ENCODE data around the gene LIN52. TPM values are rescaled to one million over a fixed set of nuclear protein-coding genes. Genes with fewer than 3 reads are reported as not detected.

The LIN52 gene
- total RNA-seq, 1 experiment from 2014 or later, result 9.5 TPM

DNA sequence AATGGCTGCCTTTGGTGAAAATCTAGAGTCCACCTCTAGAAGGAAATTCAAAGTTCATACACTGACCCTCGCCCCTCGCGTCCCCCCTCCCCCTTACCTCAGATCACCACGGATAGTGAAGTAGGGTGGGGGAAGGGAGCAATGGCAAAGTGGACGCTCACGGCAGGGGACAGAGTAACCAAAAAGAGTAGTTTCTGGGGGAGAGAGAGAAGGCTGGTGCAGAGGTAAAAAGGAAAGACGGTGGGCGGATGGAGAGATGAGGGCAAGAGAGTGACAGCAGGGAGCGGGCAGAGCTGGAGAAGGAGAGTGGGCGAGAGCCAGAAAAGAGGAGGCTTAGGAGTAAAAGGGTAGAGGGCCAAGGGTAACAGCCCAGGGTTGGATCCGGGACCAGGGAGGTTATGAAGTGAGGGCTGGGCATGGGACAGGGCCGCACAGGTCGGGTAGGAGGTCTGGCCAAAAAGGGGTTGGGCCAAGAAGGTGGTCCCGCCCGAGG is 926 bp upstream of the LIN52 start:
- Mint-ChIP-seq H3K27ac (ENCODE audit: low read depth, unreplicated experiment) (peak overlapping the region; percentile 99), H3K36me3 (ENCODE audit: insufficient read depth, unreplicated experiment) (peaks cover 6% of the 10 kb centered on the region), H3K9me3 (ENCODE audit: unreplicated experiment) (no peaks in the 10 kb centered on the region), H3K27me3 (ENCODE audit: insufficient read depth, unreplicated experiment) (no peaks in the 10 kb centered on the region), H3K4me3 (ENCODE audit: unreplicated experiment) (peak overlapping the region; percentile 93), H3K4me1 (ENCODE audit: insufficient read depth, unreplicated experiment) (peaks cover 14% of the 10 kb centered on the region)
- intact Hi-C loops (cut with micrococcal nuclease), result loop anchor here (1.0 kb wide), 1 partner anchor 66 kb away; no protein-coding TSS in a partner anchor
- ChIA-PET CTCF (interaction anchor here (0.6 to 1.2 kb wide), 6 partner anchors 11 to 160 kb away, joined by 3 read pairs; no protein-coding TSS in a partner anchor), POLR2A (interaction anchor here (0.6 to 4.1 kb wide), 14 partner anchors 9 to 298 kb away, joined by 3 to 33 read pairs (median 4); partner anchors contain the start of genes BBOF1, ENTPD5 and ZNF410)
- no peak for DNase-seq (ENCODE audit: unreplicated experiment)
- BruUV-seq (replicated peaks), result no TSS peak
- TF ChIP-seq, protein P1, sequence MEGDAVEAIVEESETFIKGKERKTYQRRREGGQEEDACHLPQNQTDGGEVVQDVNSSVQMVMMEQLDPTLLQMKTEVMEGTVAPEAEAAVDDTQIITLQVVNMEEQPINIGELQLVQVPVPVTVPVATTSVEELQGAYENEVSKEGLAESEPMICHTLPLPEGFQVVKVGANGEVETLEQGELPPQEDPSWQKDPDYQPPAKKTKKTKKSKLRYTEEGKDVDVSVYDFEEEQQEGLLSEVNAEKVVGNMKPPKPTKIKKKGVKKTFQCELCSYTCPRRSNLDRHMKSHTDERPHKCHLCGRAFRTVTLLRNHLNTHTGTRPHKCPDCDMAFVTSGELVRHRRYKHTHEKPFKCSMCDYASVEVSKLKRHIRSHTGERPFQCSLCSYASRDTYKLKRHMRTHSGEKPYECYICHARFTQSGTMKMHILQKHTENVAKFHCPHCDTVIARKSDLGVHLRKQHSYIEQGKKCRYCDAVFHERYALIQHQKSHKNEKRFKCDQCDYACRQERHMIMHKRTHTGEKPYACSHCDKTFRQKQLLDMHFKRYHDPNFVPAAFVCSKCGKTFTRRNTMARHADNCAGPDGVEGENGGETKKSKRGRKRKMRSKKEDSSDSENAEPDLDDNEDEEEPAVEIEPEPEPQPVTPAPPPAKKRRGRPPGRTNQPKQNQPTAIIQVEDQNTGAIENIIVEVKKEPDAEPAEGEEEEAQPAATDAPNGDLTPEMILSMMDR (IDR thresholded peaks at IDR 0.05; ENCODE audit: unreplicated experiment), result no peak

DNA sequence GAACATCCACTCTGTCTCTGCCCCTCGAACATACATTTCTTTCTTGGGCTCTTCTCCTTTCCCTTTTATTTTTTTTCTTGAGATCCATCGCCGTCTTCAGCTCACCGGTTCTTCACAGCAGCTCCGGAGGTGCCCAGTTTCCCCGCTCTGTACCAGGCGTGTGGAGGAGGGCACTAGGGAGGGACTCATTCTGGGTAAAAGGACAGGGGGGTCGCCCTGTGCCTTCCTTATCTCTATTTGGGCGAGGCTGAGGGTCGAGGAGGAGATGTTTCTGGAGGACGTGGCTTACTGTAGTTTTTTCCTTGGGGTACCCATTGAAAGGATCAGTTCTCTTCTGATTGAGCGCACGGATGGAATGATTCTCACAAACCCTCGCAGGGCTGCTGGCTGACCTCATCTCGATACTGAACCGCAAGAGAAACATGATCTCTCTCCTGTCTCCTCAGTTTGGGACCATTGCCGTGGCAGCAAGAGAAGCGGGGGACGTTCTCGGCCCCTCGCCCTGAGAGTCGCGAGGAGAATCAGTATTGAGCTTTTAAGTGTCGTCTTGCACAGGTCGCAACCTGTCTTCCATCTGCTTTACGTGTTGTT is 386 bp downstream of the LIN52 start:
- no peaks in the 10 kb centered on the region for H3K27me3 Mint-ChIP-seq (ENCODE audit: insufficient read depth, unreplicated experiment)
- no peaks in the 10 kb centered on the region for H3K9me3 Mint-ChIP-seq (ENCODE audit: unreplicated experiment)
- ChIA-PET POLR2A (interaction anchor here (0.5 to 4.1 kb wide), 12 partner anchors 10 to 1575 kb away, joined by 3 to 33 read pairs (median 4); partner anchors contain the start of genes BBOF1 and ENTPD5), CTCF (no interaction called here)
- H3K27ac Mint-ChIP-seq (ENCODE audit: low read depth, unreplicated experiment), result peak overlapping the region; percentile 99
- TSS peak; percentile 57 for BruUV-seq (replicated peaks)
- peaks cover 6% of the 10 kb centered on the region for H3K36me3 Mint-ChIP-seq (ENCODE audit: insufficient read depth, unreplicated experiment)
- peak; percentile 31 for DNase-seq (ENCODE audit: unreplicated experiment)
- H3K4me3 Mint-ChIP-seq (ENCODE audit: unreplicated experiment), result peak overlapping the region; percentile 93
- intact Hi-C loops (cut with micrococcal nuclease), result no loop called here
- H3K4me1 Mint-ChIP-seq (ENCODE audit: insufficient read depth, unreplicated experiment), result peaks cover 14% of the 10 kb centered on the region
- TF ChIP-seq, protein P1 (IDR thresholded peaks at IDR 0.05; ENCODE audit: unreplicated experiment), result no peak

DNA sequence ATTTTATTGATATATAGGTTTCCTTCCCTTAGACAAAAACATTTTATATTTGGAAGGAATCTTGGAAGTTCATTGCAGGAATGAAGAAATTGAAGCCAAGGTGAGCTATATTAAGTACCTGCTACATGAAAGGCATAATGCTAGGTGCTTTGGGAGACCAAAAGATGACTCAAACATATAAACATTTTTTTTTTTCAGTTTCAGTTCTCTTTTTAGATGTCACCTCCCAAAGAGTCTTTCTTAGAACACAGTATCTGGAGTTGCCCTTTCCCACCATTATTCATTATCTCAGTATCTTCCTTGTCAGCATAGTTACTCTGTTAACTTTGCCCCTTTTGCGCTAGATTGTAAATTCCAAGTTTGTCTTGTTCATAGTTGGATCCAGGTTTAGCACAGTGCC is 1.1 kb downstream of the LIN52 start:
- H3K27ac Mint-ChIP-seq (ENCODE audit: low read depth, unreplicated experiment), result no peak overlapping the region
- CTCF ChIA-PET, result interaction anchor here (0.8 kb wide), 1 partner anchor 67 kb away, joined by 3 read pairs; the partner anchor contains the start of genes BBOF1 and ENTPD5
- no peak for DNase-seq (ENCODE audit: unreplicated experiment)
- no peaks in the 10 kb centered on the region for H3K27me3 Mint-ChIP-seq (ENCODE audit: insufficient read depth, unreplicated experiment)
- no peaks in the 10 kb centered on the region for H3K9me3 Mint-ChIP-seq (ENCODE audit: unreplicated experiment)
- POLR2A ChIA-PET, result interaction anchor here (0.9 to 4.1 kb wide), 4 partner anchors 9 to 67 kb away, joined by 3 to 22 read pairs (median 8); partner anchors contain the start of genes BBOF1 and ENTPD5
- no TSS peak for BruUV-seq (replicated peaks)
- TF ChIP-seq, protein P1 (IDR thresholded peaks at IDR 0.05; ENCODE audit: unreplicated experiment), result no peak
- H3K4me1 Mint-ChIP-seq (ENCODE audit: insufficient read depth, unreplicated experiment), result peaks cover 14% of the 10 kb centered on the region
- peak overlapping the region; percentile 93 for H3K4me3 Mint-ChIP-seq (ENCODE audit: unreplicated experiment)
- peaks cover 7% of the 10 kb centered on the region for H3K36me3 Mint-ChIP-seq (ENCODE audit: insufficient read depth, unreplicated experiment)
- intact Hi-C loops (cut with micrococcal nuclease), result no loop called here

DNA sequence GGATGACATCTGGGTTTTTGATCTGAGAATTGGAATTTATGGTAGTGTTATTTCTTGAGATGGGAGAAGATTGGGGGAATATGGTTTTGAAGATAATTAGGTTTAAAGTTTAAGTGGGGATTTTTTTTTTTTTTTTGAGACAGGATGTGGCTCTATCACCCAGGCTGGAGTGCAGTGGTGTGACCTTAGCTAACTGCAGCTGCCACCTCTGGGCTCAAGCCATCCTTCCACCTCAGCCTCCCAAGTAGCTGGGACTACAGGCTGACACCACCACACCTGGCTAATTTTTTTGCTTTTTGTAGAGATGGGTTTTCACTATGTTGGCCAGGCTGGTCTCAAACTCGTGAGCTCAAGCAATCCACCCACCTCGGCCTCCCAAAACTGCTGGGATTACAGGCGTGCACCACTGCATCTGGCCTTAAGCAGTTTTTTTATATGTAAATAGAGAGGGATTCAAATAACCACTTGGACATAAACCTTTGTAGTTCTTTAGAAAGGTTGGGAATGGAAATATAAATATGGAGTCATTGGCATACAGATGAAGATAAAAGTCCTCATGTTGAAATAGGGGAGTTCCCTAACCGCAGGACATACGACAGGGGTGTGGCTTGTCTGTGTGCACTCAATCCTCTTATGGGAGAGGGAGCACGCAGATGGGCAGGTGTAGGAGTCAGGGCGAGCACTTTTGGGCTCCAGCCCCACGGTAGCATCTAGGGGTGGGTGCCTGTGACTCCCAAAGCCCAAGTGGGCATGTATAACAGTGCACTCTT is 4.7 kb downstream of the LIN52 start:
- Mint-ChIP-seq H3K4me3 (ENCODE audit: unreplicated experiment) (no peak overlapping the region), H3K36me3 (ENCODE audit: insufficient read depth, unreplicated experiment) (peaks cover 27% of the 10 kb centered on the region), H3K4me1 (ENCODE audit: insufficient read depth, unreplicated experiment) (peaks cover 8% of the 10 kb centered on the region), H3K9me3 (ENCODE audit: unreplicated experiment) (no peaks in the 10 kb centered on the region), H3K27me3 (ENCODE audit: insufficient read depth, unreplicated experiment) (no peaks in the 10 kb centered on the region), H3K27ac (ENCODE audit: low read depth, unreplicated experiment) (no peak overlapping the region)
- DNase-seq (ENCODE audit: unreplicated experiment), result no peak
- intact Hi-C loops (cut with micrococcal nuclease), result no loop called here
- ChIA-PET CTCF (interaction anchor here (0.6 to 1.0 kb wide), 2 partner anchors 103 to 599 kb away, joined by 3 to 4 read pairs; no protein-coding TSS in a partner anchor), POLR2A (no interaction called here)
- no TSS peak for BruUV-seq (replicated peaks)
- TF ChIP-seq, protein P1 (IDR thresholded peaks at IDR 0.05; ENCODE audit: unreplicated experiment), result no peak

All from MCF 10A (cell line).